H1 (cell line): ENCODE results near the gene GSTA3.

Experiments used
- FOSL1 ChIP-seq: IDR thresholded peaks from 2 replicates; pipeline ENCODE4 v1.6.1; 2011; ENCODE audit warnings: mild to moderate bottlenecking, low read depth, low read length, moderate library complexity; ENCODE audit not compliant: insufficient read depth
- HDAC2 ChIP-seq, 2 experiments: fragments of 300-600 bp in 1 of 2; sonication (generic) in 1 of 2; IDR thresholded peaks; 2 replicates each; pipeline ENCODE4 v1.6.1; 2011 to 2012; ENCODE audit warnings: low read depth in 2 of 2, low read length in 2 of 2, mild to moderate bottlenecking in 2 of 2, moderate library complexity in 2 of 2, borderline replicate concordance in 1 of 2, inconsistent platforms in 1 of 2
- POLR2A ChIP-seq, 2 experiments: IDR thresholded peaks; 1 replicate in 1 of 2; 2 replicates in 1 of 2; pipeline ENCODE4 v1.6.1; 2011; ENCODE audit warnings: low read depth in 2 of 2, low read length in 2 of 2, mild to moderate bottlenecking in 2 of 2; ENCODE audit errors: control extremely low read depth in 1 of 2
- RAD21 ChIP-seq, 2 experiments: IDR thresholded peaks in 1 of 2; conservative IDR thresholded peaks in 1 of 2; 2 replicates each; pipeline ENCODE4 v1.6.1; 2011; ENCODE audit warnings: low read depth in 2 of 2, low read length in 2 of 2, improper control_type of control experiment in 1 of 2, inconsistent platforms in 1 of 2, mild to moderate bottlenecking in 1 of 2, moderate library complexity in 1 of 2
- TCF12 ChIP-seq: IDR thresholded peaks from 2 replicates; pipeline ENCODE4 v1.6.1; 2011; ENCODE audit warnings: low read depth, mild to moderate bottlenecking, low read length
- TF ChIP-seq, protein P1 (sequence below), 3 experiments: IDR thresholded peaks; 1 replicate in 2 of 3; 2 replicates in 1 of 3; pipeline versions ENCODE4 v1.5.1 to v1.6.1; 2011; ENCODE audit warnings: low read length in 3 of 3, mild to moderate bottlenecking in 3 of 3, inconsistent platforms in 2 of 3, low read depth in 1 of 3, moderate library complexity in 1 of 3; ENCODE audit not compliant: insufficient read depth in 1 of 3; ENCODE audit errors: control extremely low read depth in 1 of 3
- TF ChIP-seq, protein P2 (sequence below): IDR thresholded peaks from 2 replicates; pipeline ENCODE4 v1.6.1; 2012; ENCODE audit warnings: inconsistent platforms

DNA sequence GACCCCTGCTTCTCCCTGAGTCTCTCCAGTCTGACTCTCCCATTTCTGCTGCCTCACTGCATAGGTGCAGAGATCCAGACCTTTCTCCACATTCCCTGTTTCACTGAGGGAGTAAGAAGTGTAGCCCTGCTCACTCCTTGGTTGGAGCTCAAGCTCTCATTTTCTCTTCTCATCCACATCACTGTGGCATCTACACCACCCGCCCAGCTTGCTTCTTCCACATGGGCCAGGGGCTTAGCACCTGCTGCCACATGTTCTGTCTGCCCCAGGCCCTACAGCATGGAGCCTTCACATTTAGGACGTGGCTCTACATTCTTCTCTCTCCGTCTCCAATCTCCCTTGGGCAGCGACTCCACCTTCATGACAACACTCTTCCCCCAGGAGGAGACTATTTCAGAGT, 60.4 kb downstream of the GSTA3 start:
- TF ChIP-seq, protein P1, sequence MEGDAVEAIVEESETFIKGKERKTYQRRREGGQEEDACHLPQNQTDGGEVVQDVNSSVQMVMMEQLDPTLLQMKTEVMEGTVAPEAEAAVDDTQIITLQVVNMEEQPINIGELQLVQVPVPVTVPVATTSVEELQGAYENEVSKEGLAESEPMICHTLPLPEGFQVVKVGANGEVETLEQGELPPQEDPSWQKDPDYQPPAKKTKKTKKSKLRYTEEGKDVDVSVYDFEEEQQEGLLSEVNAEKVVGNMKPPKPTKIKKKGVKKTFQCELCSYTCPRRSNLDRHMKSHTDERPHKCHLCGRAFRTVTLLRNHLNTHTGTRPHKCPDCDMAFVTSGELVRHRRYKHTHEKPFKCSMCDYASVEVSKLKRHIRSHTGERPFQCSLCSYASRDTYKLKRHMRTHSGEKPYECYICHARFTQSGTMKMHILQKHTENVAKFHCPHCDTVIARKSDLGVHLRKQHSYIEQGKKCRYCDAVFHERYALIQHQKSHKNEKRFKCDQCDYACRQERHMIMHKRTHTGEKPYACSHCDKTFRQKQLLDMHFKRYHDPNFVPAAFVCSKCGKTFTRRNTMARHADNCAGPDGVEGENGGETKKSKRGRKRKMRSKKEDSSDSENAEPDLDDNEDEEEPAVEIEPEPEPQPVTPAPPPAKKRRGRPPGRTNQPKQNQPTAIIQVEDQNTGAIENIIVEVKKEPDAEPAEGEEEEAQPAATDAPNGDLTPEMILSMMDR (IDR thresholded peaks at IDR 0.05; ENCODE audit: control extremely low read depth in 1 of 3, insufficient read depth in 1 of 3, low read depth in 1 of 3, low read length in 3 of 3), result no peak
- no peak for TF ChIP-seq TCF12
- TF ChIP-seq POLR2A (IDR thresholded peaks at IDR 0.05; ENCODE audit: control extremely low read depth in 1 of 2, low read depth in 2 of 2, low read length in 2 of 2), result no peak
- no peak for TF ChIP-seq FOSL1
- TF ChIP-seq, protein P2, sequence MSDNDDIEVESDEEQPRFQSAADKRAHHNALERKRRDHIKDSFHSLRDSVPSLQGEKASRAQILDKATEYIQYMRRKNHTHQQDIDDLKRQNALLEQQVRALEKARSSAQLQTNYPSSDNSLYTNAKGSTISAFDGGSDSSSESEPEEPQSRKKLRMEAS, result no peak
- no peak for TF ChIP-seq RAD21 (IDR thresholded peaks at IDR 0.05 in 1 of 2, conservative IDR thresholded peaks at IDR 0.05 in 1 of 2; ENCODE audit: low read depth in 2 of 2, low read length in 2 of 2)
- no peak for TF ChIP-seq HDAC2 (IDR thresholded peaks at IDR 0.05; ENCODE audit: borderline replicate concordance in 1 of 2, low read depth in 2 of 2, low read length in 2 of 2)
